ENCODE measurements around the gene CAMKK1.

The CAMKK1 gene

DNA sequence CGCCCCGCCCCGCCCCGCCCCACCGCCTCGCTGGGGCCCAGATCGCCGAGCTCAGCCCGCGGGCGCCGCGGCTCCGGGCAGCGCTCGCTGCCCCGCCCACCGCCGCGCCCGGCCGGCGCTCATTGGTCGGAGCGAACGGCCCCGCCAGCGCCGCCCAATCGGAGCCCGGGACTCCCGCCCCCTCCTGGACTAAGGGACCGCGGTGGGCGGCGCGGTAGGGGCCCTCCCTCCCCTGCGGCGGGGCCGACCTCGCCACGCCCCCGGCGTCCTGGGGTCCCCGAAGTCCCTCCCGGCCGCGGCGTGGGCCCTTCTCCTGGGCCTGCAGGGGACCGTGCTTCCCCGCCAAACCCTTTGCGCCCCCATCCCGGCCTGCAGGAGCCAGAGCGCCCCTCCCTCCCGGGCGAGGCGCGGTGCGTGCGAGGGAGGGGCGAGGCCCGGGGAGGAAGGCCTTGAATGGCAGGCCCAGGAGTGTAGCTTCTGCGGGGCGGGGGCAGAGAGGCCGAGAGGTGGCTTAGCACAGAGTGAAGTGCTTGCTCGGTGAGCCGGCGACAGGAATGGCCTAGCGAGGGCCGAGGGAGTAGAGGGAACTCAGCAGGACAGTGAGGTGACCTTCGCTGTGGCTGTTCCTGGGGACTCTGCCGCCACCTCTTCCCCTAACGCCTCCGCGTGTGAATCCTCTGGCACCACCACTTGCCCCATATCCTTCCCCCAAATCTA lies at the start of gene CAMKK1:
CAMKK1 (minus strand) TSS at position 51 of the 717 bp plus-strand sequence. CDS start 7,366 bp downstream, outside the sequence.
- DNase-seq (ENCODE audit: low read depth in 2 of 2): peak; percentile 81 to 86

DNA sequence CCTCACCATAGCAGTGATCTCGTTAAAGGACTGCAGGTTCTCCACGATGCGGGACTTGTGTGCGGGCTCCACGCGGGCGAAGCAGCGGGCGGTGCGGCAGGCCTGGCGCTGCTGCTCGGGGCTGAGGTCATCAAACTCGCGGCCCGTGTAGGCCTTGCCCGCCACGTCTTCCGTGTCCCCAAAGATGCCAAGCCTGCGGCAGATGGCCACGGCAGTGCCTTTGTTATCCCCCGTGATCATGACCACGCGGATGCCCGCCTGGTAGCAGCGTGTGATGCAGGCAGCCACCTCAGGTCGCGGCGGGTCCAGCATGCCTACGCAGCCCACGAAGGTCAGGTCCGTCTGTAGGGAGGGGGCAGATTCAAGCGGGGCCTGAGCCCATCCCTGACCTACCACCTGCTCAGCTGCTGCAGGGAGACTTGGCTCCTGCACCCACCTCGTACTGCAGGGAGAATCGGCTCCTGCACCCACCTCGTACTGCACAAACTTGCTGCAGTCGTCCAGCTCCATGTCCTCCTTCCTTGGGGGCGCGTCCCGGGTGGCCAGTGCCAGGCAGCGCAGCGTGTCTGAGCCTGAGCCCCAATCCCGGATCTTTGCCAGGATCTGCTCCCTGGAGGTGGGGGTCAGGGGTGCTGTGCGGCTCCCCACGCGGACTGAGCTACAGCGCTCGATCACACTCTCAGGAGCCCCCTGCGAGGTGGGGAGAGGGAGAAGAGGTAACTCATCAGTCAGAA lies 48.3 kb upstream of the CAMKK1 start:
- no peak for DNase-seq (ENCODE audit: low read depth in 2 of 2)

DNA sequence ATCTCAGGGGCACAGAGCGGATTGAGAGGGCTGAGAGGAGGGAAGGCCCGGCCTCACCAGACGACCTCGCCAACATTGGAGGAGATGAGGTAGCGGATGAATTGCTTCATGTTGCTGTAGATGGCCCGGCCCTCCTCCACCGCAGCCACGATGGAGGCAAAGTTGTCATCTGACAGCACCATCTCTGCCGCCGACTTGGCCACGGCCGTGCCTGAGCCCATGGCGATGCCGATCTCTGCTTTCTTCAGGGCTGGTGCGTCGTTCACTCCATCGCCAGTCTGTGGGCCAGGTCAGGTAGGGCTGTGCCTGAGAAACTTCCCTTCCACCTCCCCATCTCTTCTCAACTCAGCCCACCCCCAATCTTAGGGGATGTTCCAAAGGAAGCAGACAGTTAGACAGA lies 44.5 kb upstream of the CAMKK1 start:
- no peak for DNase-seq (ENCODE audit: low read depth in 2 of 2)

DNA sequence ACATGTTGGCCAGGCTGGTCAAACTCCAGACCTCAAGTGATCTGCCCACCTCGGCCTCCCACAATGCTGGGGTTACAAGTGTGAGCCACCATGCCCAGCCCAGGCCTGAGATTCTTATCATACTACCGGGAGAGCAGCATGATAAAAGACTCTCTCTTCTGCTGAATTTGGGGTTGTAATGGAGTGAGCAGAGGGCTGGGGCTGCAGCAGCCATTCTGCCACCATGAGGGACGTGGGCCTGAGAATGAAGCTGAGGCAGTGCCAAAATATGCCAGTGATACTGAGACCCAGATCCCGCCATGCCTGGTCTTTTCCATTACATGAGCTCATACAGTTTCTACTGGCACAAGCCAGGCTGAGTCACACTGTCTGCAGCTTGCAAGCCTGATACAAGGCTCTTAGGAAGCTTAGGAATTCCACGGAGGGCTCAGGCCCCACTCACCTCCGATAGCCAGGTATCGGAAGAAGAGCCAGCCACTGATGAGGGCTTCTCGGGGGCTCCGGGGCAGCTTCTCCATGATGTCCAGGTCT lies 43.0 kb upstream of the CAMKK1 start:
- DNase-seq (ENCODE audit: low read depth in 2 of 2): no peak

DNA sequence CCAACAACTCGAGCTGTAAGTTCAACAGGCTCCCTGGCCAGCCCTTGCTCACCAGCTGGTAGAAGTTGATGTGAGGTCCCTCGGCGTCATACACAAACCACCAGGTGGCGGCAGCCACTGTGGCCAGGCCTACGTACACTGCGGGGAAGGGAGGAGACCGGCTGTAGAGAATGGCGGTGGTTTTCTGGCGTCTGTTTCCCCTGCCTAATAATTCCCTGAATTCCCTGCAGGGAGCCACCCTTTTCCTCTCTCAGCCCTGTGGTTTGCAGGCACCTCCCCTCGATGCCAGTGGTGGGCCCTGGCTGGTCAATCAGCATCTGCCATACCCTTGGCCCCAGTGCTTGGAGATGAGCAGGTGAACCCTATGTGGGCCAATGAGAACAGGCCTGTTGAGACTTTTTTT lies 42.3 kb upstream of the CAMKK1 start:
- DNase-seq (ENCODE audit: low read depth in 2 of 2): no peak

DNA sequence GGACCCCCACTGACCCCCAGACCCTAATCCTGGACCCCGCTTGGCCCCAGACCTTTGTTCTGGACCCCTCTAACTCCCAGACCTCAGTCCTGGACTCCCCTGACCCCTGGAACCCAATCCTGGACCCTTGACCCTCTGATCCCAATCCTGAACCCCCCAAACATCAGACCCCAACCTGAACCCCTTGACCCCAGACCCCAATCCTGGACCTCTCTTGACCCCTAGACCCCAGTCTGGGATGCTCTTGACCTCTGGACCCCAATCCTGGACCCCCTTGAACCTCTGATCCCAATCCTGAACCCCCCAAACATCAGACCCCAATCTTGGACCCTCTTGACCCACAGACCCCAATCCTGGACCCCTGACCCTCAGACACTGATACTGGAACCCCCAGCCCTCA lies 36.9 kb upstream of the CAMKK1 start:
- no peak for DNase-seq (ENCODE audit: low read depth in 2 of 2)

DNA sequence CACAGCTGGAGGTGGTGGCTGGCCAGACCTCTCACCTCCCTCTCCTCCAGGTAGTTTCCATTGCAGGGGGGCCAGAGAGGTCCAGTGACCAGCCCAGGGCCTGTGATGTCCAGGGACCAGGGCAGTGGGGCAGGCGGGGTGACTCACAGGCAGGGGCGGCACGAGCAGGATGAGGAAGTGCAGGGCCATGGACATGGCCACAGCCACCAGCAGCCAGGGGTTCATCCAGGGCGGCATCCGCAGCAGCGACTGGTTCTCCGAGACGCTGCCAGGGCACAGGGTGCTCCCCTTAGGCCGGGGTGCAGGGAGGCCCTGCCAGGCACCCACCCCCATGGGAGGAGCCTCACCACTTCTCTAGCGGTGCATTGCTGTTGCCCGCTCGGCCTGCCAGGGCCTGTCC lies 36.3 kb upstream of the CAMKK1 start:
- DNase-seq (ENCODE audit: low read depth in 2 of 2): no peak

DNA sequence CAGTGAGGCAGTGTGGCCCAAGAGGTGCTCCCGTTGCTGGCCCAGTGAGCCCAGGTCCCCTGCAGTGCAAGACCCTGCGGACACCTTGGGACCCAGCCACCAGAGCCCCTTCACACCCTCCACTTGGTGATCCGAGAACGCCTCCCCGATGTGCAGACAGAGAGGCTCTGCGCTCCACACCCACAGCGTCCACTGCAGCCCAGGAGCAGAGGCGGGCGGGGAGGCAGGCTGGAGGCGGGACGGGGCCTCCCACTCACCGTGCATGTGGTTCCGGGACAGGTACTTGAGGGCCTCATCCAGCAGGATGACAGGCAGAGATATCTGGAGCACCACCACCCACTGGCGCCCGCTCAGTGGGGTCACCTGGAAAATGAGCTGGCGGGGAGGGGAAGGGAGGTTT lies 35.6 kb upstream of the CAMKK1 start:
- DNase-seq (ENCODE audit: low read depth in 2 of 2): no peak

DNA sequence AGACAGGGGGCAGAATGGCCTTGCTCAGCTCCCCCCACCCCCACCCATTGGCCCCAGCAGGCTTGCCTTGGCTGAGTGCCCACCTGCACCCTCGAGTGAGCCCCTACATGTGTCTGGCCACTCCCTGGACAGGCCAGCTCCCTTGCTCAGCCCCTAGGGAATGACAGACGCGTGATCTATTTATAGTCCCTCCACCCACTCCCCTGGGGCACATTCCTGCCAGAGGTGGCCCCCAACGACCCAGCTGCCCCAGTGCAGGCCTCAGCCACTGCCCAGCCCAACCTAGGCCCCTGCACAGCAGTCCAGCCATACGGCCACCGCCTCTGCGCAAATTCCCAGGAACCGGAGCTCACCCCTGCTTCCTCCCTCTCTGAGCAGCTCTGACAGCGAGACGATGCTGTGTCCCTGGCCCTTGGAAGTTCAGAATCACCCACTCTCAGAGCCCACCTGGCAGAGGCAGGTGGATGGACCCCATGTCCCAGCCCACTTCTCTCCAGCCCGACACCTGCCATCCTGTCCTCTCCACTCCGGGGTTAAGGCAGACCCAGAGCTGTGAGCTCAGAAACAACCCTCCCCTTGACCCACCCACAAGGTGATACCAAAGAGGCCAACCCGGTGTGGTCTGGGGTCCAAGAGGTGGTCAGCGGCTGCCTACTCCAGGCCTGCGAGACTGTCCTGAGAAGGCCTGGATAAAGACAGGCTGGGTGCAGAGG lies 34.9 kb upstream of the CAMKK1 start:
- DNase-seq (ENCODE audit: low read depth in 2 of 2): no peak

DNA sequence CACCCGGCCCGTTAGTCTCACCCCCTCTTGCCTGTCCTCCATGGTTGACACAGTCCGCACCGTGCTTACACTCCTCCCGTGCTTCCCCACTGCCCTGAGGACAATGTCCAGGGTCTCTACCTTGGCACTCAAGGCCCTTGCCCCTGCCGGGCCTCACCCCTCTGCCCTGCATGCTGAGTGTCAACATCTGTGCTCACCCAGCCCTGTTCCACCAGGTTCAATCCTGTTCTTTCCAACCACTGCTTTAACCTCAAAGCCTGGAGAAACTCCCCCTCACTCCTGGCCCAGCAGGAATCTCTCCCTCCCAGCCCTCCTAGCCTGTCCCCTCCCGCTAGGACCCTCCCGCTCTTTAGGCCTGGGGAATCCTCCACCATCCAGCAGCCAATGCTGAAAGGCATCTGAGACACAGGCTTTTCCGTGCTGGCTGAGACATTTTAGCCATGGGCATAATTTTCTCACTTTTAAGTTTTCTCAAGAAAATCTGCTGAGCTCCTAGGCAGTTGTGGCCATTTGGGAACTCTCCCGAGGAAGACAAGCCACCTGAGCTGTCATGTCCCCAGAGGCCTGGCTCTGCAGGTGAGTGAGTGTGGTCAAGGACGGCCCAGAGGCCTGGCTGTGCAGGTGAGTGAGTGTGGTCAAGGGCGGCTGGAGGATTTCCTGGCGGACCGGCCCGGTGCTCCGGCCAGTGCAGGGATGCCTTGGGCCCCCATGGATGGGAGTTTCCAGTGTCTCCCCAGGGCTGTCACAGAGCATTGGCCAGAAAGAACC lies 34.2 kb upstream of the CAMKK1 start:
- DNase-seq (ENCODE audit: low read depth in 2 of 2): no peak

DNA sequence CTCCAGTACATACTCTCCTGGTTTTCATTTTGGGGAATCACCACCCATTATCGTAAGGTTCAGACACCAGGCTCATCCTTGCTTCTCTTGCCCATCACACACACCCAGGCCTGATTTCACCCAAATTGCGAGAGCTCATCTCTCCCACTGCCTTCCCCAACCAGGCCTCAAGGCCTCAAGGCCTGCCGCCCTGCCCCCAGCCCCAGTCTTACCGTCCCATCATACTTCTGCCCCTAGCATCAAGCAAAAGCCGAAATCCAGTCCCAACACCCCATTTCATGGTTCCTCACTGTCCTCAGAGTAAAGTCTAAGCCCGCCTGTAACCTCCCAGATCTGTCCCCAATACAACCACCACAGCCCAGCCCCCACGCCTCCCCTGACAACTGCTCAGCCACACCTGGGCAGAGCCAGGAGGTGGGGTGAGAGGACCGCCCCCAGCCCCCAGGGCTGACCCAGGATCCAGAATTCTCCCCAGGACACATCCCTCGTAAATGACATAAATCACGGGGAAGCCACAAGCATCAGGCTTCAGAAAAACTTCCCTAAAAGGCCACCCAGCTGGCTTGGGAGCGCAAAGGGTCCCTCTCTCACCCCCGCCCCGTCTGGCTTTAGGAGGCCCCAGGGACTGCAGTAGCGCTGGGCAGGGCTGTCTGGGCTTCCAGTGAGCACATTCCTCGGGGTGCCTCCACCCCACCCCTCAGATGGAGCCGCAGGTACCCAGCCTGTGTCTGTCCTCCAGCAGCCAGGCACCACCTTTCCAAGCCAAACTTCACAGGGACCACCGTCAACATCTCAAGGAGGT lies 33.0 kb upstream of the CAMKK1 start:
- no peak for DNase-seq (ENCODE audit: low read depth in 2 of 2)

DNA sequence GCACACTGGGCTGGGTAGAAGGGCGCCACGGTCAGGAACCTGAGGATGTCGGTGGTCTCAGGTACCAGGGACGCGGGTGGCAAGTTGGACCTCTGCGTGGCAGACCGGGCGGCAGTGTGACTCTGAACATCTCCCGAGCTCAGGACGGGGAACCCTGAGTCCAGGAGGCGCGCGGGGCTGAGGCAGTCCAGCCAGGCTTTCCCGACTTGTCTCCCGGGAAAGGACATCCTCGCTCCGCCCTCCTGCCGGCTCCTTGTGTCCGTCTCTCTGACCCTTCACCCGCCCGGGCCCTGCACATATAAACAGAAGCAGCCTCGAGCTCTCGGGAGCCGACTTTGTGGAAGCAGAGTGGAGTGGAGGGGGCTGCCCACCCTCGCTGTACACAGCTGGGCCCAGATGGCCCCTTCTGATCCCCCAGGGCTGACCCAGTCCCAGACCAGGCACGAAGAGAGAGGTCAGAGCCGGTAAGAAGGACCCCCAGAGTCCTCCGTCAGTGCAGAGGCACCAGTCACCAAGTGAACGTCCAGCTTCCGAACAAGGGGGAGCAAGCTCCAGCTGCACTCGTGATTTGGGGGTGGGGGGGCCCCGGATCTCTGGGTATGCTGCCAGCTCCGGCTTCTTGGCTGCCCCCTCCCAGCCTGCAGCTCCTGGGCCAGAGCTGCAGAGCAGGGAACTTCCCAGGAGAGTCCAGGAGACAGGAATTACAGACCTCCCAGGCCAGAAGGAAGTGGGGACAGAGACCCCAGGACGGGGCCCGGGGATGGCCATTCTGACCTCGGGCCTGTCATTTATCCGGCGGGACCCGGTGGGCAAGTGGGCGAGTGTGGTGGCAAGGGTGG lies 31.9 kb upstream of the CAMKK1 start:
- no peak for DNase-seq (ENCODE audit: low read depth in 2 of 2)

DNA sequence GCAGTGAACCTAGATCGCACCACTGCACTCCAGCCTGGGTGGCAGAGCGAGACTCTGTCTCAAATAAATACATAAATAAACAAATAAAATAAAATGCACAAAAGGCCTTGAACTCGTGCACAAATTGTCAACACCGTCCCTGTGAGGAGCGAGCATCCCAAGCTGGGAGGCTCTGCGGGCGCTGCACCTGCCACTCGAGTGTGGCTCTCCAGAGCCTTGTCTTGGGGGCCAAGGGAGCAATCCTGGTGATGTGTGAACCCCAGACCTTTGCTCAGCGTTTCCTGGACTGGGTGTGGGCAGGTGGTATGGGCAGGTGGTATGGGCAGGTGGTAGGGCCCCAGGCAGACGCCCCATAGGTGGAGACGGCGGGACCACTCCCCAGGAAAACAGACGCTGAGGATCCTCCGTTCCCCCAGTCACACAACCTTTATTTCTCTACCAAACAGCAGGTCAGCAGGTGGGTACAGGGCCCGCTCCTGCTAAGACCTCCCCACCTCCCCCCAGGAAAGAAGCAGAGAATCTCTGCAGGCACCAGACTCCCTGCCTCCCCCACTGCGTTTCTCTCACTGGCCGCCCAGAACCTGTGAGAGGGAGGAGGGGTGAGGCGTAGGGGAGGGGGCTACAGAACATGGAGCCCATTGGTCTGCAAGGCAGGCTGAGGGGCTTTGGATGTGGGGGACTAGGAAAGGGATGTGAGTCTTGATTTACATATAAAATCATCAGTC lies 30.8 kb upstream of the CAMKK1 start:
- no peak for DNase-seq (ENCODE audit: low read depth in 2 of 2)

DNA sequence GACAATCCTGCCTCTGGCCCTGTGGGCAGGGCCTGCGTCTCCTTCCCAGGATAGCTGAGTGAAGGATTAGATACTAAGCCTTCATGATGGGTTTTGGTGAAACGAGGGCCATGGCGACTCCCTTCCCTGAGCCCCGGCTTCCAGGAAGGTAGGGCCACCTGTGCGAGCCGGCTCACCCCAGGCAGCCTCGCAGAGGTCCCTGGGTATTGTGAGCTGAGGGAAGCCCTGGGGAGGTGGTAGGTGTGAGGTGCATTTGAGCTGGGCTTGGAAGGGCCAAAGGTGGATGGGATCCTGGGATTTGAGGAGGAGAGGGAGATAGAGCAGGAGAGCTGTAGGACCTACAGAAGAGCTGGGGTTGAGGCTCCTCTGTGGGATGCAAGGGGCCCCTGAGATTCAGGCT lies 29.9 kb upstream of the CAMKK1 start:
- DNase-seq (ENCODE audit: low read depth in 2 of 2): no peak

DNA sequence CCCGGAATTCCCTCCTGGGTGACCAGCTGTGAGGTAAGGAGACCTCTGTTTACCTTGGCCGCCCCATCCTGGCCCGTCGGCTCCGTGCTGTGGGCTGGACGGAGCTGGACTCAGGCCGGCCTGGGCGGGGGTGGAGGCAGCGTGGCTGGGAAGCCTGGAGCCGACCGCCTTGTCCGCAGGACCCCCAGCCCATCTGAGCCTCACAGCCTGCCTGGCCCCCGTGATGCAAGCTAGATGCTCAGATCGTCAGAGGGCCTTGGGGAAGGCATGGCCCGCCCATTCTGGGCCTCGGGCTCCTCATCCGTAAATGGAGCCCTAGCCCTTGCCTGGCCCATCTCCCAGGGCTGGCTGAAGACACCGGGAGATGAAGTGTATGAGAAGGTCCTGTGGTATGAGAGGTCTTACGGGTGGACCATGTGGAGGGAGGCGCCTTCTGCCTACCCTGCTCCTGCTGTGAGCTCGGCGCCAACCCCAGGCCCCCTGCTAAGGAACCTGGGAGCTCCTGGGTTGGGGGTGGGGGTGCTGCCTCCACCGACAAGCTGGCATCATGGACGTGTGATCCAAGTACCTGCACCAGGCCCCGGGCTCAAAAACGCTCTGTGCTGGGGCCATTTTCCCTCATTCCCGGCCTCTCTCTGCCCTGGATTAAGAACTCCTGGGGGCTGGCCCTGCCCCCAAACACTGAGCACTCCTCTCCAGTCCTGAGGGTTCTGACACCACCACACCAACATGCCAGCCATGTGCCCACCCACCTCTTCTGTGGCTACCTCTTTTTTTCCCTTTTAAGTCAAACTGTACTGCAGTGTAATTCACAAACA lies 28.9 kb upstream of the CAMKK1 start:
- DNase-seq (ENCODE audit: low read depth in 2 of 2): no peak

DNA sequence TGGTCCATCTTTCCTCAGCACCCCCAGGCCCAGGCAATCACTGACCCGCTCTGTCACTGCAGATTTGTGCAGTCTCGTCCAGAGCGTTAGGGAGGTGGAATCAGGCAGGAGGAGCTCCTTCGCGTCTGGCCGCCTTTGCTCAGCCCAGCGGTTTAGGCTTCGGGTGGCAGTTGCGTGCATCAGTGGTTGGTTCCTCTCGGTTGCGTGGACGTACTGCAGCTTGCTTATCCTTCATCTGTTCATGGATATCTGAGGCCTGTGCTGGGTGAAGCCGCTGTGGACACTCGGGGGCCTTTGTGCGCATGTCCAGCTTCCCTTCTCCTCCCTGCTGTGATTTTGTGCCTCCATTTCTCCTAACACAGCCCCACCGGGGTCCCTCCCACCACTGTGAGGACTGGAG lies 28.2 kb upstream of the CAMKK1 start:
- DNase-seq (ENCODE audit: low read depth in 2 of 2): no peak

DNA sequence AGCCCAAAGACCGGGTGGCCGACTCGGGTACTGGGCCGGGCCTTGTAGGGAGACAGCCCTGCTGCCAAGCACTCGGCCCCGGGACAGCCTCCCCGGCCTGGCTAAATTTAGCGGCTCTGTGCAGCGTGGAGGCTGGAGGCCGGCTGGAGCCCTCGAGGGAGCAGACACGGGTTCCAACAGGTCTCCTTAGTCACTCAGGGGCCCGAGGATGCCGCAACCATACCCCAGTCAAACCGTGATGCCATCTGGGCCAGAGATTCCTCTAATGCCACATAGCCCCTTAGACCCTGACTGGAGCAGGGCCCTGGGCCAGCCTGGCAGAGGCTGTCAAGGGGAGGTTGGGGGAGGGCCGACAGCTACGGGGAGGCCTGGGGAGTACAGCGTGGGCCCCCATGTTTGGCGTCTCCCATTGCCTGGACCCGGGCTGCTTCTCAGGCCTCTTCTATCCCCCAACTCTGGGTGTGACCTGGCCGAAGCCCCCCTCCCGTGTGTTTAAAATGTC lies 26.3 kb upstream of the CAMKK1 start:
- DNase-seq (ENCODE audit: low read depth in 2 of 2): no peak

DNA sequence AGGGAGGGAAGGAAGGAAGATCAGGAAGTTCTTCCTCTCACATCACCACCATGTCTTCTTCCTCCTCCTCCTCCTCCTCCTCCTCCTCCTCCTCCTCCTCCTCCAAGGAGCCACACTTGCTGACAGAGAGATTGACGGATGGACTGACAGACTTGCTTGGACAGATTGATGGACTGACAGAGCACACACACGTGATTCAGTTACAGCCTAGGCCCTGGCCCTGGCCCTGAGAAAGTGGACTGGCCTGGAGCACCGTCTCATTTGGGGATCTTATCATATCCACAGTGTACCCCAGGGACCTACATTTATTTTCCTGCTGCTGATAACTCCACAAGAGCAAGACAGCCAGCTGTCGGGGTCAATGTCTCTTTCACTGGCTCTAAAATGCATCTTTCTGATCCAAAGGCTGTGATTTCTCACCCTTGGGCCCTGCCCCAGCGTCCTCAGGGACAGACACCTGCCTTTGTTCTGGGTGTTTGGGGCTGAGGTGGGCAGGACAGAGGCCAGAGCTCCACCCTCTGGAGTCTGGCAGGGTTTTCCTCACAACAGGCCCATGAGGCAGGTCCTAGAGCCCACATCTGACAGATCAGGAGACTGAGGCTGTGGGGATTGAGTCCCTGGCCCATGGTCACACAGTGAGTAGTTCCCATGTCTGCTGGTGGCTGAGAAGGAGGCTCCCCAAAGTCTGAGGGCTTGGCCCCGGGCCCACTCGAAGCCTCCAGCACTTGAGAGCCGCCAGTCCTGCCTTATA lies 25.7 kb upstream of the CAMKK1 start:
- DNase-seq (ENCODE audit: low read depth in 2 of 2): no peak
